Stimulated activated CD4-positive, alpha-beta T cell treated with anti-CD3 and anti-CD28 coated beads, Interleukin-2, amount 100 ng/mL, for 4 hours (primary cell): ENCODE data around the gene PTPRD.
"Not testable (repeated sequence)": the region's sequence is repeated elsewhere in the genome, so short reads cannot be mapped to it uniquely, and the experiment has no call there.

Experiments
- DNase-seq: peaks from one replicate; pipeline ENCODE4 v3.0.0-alpha.2; 2020; ENCODE audit warnings: low read depth

Gene PTPRD

GRCh38 chr9:8719833-8720486 is 1892.8 kb downstream of the PTPRD start:
- no peak for DNase-seq

- no peak for DNase-seq
These were observed 1894.6 kb downstream of the PTPRD start for GRCh38 chr9:8718121-8718725.

GRCh38 chr9:8717146-8717545 is 1895.7 kb downstream of the PTPRD start:
- DNase-seq = no peak

GRCh38 chr9:8715788-8716187 is 1897.0 kb downstream of the PTPRD start:
- DNase-seq = no peak

GRCh38 chr9:8713811-8714165 is 1899.0 kb downstream of the PTPRD start:
- no peak for DNase-seq

- no peak for DNase-seq
These were observed 1899.5 kb downstream of the PTPRD start for GRCh38 chr9:8713149-8713810.

GRCh38 chr9:8709731-8710130 is 1903.1 kb downstream of the PTPRD start:
- DNase-seq = no peak

- DNase-seq = no peak
These were observed 1904.1 kb downstream of the PTPRD start for GRCh38 chr9:8708728-8709127.

- no peak for DNase-seq
These were observed 1905.8 kb downstream of the PTPRD start for GRCh38 chr9:8706998-8707397.

GRCh38 chr9:8706531-8706930 is 1906.3 kb downstream of the PTPRD start:
- DNase-seq = no peak

- no peak for DNase-seq
These were observed 1906.9 kb downstream of the PTPRD start for GRCh38 chr9:8705861-8706260.

GRCh38 chr9:8703904-8704303 is 1908.9 kb downstream of the PTPRD start:
- DNase-seq = no peak

GRCh38 chr9:8701904-8702303 is 1910.9 kb downstream of the PTPRD start:
- no peak for DNase-seq

- DNase-seq = not testable (repeated sequence)
These were observed 1915.2 kb downstream of the PTPRD start for GRCh38 chr9:8697565-8697964.

GRCh38 chr9:8696516-8696915 is 1916.3 kb downstream of the PTPRD start:
- DNase-seq = no peak

- no peak for DNase-seq
These were observed 1917.7 kb downstream of the PTPRD start for GRCh38 chr9:8694983-8695588.

GRCh38 chr9:8693464-8693863 is 1919.3 kb downstream of the PTPRD start:
- DNase-seq = no peak

GRCh38 chr9:8686516-8686915 is 1926.3 kb downstream of the PTPRD start:
- DNase-seq = no peak

- DNase-seq = no peak
These were observed 1927.0 kb downstream of the PTPRD start for GRCh38 chr9:8685825-8686224.

- DNase-seq = no peak
These were observed 1927.7 kb downstream of the PTPRD start for GRCh38 chr9:8684978-8685708.

GRCh38 chr9:8683496-8683895 is 1929.3 kb downstream of the PTPRD start:
- no peak for DNase-seq

GRCh38 chr9:8680658-8681057 is 1932.1 kb downstream of the PTPRD start:
- DNase-seq = no peak

GRCh38 chr9:8680157-8680556 is 1932.6 kb downstream of the PTPRD start:
- DNase-seq = no peak
